GM18499 (cell line): ENCODE results near the gene KIF26B.
"Not testable (repeated sequence)": the region's sequence is repeated elsewhere in the genome, so short reads cannot be mapped to it uniquely, and the experiment has no call there.

Source experiments
- ATAC-seq: cut with Tn5 transposase; IDR thresholded peaks from one replicate; pipeline ENCODE4 v1.9.1; 2021; ENCODE audit warnings: moderate number of reproducible peaks; ENCODE audit not compliant: insufficient read depth, unreplicated experiment

The KIF26B gene

DNA sequence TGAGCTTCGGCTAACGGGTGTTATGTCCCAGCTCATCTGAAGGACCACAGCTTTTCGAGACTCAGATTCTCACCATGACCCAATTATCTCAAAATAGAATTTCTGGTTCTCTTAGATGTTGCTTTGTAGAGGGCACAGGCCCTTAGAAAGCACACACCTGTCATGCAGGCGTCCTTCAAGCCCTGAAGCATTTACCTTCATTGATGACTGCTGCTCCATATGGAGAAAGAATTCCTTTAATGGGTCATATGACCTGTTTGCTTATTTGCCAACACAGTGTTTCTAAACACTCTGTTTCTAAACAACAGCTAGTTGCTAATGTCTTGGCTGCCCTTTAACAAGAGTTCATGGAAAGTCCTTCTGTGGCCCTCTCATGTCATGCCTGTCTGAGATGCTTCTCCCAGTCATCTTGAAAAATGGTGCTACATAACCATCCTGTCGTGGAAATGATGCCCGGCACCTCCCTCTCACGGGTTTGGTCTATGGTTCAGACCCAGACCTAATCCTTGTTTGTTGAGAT lies 495.7 kb downstream of the KIF26B start:
- no peak for ATAC-seq

- no peak for ATAC-seq
Observed at GRCh38 chr1:245651093-245651492, 496.3 kb downstream of the KIF26B start.

- ATAC-seq = no peak
Observed at GRCh38 chr1:245652116-245652515, 497.3 kb downstream of the KIF26B start.

GRCh38 chr1:245652660-245653427 lies 498.1 kb downstream of the KIF26B start:
- no peak for ATAC-seq

DNA sequence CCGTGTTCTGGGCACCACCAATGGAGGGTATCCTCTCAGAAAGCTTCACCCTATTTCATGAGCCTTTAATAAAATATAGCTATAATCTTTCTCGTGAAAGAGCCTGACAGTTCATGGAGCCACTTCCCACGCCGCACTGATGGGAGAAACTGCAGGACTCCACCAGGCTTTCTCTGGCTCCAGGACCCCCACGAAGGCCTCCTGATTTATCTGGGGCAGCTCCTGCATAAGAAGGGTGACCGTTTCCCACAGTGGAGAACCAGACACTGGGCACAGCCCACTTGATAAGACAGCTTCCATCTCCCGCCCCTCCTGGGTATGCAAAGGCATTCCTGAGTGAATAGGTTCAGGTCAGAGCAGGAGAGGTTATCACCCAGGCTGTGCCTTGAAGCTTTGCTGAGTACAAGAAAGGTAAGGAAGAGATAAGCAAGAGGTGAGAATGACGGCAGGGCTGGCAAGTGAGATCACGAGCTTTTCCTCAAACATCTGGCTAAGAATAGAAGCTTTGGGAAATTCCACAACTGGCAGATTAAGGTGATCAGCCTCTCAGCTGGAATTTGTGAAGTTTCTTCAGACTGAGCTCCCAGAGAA lies 499.8 kb downstream of the KIF26B start:
- no peak for ATAC-seq

- ATAC-seq = no peak
Observed at GRCh38 chr1:245656189-245656717, 501.5 kb downstream of the KIF26B start.

- no peak for ATAC-seq
Observed at GRCh38 chr1:245657371-245657770, 502.6 kb downstream of the KIF26B start.

DNA sequence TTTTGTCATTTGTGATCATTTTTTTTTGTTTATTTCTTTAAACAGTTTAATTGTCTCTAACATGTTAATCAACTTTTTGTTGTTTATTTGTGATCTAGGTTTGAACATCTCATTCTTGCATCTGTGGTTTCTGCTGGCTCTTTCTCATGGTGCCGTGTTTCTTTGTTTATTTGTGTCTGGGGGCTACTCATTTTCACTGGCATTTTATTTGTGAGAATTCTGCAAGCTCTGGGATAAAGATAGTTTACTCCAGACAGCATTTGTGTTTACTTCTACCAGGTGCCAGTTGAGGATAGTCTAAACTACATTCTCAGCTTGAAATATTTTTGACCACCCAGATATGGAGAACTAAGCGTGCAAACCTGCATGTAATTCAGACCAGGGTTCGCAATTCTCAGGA lies 508.6 kb downstream of the KIF26B start:
- no peak for ATAC-seq

DNA sequence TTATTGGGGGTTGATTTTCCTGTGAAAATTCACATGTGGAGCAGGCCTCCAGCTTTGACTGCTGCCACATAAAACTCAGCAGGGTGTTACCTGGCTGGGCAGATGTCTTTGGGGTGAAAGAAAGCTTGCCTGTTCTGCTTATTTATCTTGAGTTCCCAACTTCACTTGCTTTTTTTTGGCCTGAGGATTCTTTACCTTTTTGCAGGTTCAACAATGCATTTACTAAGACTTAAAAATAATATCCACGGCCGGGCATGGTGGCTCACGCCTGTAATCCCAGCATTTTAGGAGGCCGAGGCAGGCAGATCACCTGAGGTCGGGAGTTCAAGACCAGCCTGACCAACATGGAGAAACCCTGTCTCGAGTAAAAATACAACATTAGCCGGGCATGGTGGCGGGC lies 509.1 kb downstream of the KIF26B start:
- no peak for ATAC-seq

DNA sequence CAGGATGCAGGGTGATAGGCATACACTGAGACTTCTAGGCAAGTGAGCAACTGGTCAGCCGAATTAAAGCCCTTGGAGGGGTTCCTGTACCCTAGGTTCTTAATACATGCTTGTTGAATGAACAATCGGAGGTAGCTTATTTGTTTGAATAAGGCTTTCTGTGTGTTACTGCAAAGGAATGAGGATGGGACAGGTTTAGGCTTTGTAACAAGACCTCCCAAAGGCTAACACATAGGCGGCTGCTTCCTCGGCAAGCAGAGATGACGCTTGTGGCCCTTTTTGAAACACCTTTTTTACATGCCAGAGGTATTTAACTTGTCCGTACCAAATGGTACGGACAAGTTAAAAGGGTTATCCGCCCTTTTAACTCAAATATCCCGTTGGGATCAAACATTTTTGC lies 511.6 kb downstream of the KIF26B start:
- ATAC-seq = no peak

- no peak for ATAC-seq
Observed at GRCh38 chr1:245671349-245671748, 516.6 kb downstream of the KIF26B start.

DNA sequence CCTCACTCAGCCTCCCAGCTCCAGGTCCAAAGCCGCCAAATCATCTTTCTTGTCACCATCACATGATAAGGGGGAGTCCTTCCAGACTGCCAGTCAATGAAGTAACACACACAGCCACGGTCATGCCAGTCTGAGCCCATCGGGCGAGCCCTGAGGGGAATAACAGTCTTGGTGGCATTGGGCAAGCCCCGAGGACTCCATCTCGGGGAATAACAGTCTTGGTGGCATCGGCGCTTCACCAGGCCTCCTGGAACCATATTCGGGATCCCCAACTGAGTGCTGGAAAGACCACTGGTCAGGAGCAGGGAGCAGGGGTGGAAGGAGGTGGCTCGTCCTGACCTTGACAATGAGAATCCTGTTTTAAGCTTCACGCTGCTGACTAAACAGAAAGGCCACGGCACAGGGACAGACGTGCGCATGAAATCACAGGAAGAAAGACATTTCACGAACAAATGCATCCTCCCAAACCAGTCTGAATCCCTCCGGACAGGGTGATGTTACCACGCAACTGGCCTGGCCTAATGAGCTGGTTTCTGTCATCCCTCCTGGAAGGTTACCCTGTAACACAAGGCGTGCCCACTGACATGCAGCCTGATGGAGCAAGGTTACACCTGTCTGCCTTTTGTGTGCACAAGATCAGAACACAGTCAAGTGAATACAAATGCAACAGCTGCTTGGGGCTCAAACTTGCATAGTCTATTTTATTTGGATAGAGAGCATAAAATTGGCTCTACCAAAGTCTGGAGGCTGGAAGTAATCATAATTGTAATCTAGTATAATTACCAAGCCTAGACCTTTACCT lies 517.4 kb downstream of the KIF26B start:
- ATAC-seq = no peak

DNA sequence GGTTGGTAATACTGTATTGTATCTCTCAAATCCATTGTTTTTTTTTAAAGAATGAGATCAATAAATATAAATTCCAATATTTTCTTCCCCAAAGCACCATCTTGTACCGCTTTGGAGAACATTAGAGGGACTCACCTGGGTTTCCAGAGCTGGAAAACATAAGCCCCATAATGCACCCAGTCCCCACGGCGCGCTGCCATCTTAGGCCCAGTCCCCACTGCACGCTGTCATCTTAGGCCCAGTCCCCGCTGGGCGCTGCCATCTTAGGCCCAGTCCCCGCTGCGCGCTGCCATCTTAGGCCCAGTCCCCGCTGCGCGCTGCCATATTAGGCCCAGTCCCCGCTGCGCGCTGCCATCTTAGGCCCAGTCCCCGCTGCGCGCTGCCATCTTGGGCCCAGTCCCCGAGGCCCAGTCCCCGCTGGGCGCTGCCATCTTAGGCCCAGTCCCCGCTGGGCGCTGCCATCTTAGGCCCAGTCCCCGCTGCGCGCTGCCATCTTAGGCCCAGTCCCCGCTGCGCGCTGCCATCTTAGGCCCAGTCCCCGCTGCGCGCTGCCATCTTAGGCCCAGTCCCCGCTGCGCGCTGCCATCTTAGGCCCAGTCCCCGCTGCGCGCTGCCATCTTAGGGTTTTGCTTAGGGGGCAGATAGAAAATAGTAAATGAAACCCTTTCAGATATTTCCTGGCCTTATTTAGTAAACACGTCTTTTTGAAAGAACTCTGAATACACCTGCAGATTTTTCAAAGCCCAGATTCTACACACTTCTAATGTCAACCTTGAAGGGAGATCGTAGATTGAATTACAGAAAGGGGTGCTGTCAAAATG lies 518.3 kb downstream of the KIF26B start:
- ATAC-seq = not testable (repeated sequence)

GRCh38 chr1:245673881-245674414 lies 519.2 kb downstream of the KIF26B start:
- peak; percentile 73 for ATAC-seq

DNA sequence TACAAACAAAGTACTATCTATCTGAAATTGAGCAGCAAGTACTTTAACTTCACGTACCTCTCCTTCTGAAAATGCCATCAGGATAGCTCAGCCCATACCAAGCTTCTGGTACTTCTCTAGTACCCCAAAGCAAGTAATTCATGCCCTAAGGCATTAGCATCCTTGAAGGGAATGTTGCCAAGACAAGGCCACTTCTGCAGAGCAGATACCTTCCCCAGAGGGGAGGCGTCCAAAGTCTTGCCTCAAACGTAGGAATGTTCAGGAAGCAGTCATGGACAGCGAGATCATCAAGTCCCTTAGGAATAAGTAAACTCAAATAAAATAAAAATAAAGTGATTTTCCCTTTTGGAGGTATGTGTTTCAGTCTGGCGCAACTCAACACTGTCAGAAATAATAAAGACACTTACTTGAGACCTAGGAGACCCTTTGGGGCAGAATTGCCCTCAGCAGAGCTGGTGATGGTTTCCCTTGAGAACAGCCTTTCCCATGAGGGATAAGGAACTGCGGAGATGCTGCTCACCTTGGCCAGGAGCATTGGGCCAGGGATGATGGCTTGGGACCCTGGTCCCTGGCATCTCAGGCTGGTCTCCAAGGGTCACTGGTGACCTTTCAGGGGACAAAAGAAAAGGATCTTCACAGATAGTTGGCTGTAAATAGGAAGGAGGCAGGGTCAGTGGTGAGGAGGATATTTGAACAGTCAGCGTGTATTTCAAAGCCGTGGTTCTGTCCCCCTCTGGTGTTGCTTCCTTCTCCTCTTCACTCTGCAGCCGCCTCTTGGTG lies 522.9 kb downstream of the KIF26B start:
- ATAC-seq = no peak

- no peak for ATAC-seq
Observed at GRCh38 chr1:245678860-245679411, 524.2 kb downstream of the KIF26B start.

DNA sequence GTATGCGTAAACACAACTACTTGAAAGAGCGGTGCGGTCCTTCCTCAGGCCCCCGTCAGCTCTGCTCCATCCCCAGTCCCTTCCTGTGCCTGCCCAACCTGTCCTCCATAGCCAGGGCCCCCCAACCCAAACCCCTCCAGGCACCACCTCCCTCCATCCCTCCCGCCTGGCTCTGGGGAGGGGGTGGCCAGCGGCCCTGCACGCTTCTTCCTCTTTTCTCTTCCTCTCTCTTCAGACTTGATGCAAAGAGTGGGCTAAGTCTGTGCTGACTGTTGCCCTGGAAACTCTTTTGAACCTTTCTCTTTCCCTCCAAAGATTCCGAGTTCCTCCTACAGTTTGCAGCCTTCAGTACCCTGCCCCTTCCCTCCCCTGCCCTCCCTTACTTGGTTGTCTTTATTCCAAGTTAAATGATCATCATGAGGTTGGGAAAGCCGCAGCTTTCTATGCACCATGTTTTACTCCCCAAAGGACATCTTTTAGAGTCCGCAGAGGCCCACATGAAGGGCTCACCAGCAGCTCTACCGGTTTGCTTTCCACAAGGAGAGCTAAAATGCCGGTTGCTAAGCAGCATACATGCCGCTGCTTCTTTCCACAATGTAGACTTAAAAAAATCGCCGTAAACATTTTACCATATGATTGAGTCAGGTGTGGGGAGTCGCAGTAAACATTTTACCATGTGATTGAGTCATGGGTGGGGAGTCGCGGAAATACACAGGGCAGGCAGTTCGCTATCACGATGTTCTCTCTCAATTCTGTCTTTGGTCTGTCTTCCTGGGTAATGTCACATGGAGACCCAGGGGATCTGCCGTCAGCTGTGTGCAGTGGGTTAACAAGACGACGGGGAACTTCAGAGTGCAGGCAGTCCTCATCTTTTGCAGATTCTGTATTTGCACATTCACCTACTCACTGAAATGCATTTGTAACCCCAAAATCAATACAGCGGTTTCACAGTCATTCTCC lies 525.3 kb downstream of the KIF26B start:
- ATAC-seq = no peak
